Activated CD4-positive, alpha-beta memory T cell treated with anti-CD3 and anti-CD28 coated beads for 36 hours (primary cell): Measurements from ENCODE around the gene OR1F1. TPM values are rescaled to one million over a fixed set of nuclear protein-coding genes. Genes with fewer than 3 reads are reported as not detected.
"Not testable (repeated sequence)": the region's sequence is repeated elsewhere in the genome, so short reads cannot be mapped to it uniquely, and the experiment has no call there.

ENCODE experiments used
- CTCF ChIA-PET: fragments of 350-600 bp; sonication (Branson Sonifier 250); formaldehyde crosslinking; loops from one replicate; lab custom pipeline; 2021; ENCODE audit warnings: antibody characterized with exemption, inconsistent platforms; lab: Charles Lee
- POLR2A ChIA-PET: fragments of 350-600 bp; sonication (Branson Sonifier 250); formaldehyde crosslinking; loops from one replicate; lab custom pipeline; 2021; ENCODE audit warnings: antibody characterized with exemption; lab: Charles Lee
- DNase-seq: peaks from one replicate; pipeline ENCODE4 v3.0.0-alpha.2; 2020
- H3K27ac Mint-ChIP-seq: one replicate; pipeline ENCODE4 v1.8.0; 2021; ENCODE audit warnings: mixed read lengths
- H3K27me3 Mint-ChIP-seq: one replicate; pipeline ENCODE4 v1.8.0; 2021; ENCODE audit warnings: mixed read lengths
- H3K36me3 Mint-ChIP-seq: one replicate; pipeline ENCODE4 v1.8.0; 2021; ENCODE audit warnings: mixed read lengths
- H3K4me1 Mint-ChIP-seq: one replicate; pipeline ENCODE4 v1.8.0; 2021; ENCODE audit warnings: low read depth, mixed read lengths
- H3K4me3 Mint-ChIP-seq: one replicate; pipeline ENCODE4 v1.8.0; 2021; ENCODE audit warnings: mild to moderate bottlenecking, mixed read lengths
- H3K9me3 Mint-ChIP-seq: one replicate; pipeline ENCODE4 v1.8.0; 2021; ENCODE audit warnings: mixed read lengths
- intact Hi-C: fragments of 100-400 bp; cut with micrococcal nuclease; formaldehyde crosslinking; loops from one replicate; pipeline ENCODE4 v1.15.1; 2023
- total RNA-seq, 2 experiments: library from RNA; stranded (reverse); gene quantifications; one replicate each; pipeline ENCODE4 v1.2.3, GENCODE V29; 2021

Gene OR1F1
- not detected for total RNA-seq

- peaks cover 67% of the 10 kb centered on the region for H3K27me3 Mint-ChIP-seq
- ChIA-PET CTCF (interaction anchor here (1.1 kb wide), 1 partner anchor 156 kb away, joined by 3 read pairs; no protein-coding TSS in a partner anchor), POLR2A (interaction anchor here (0.6 kb wide), 1 partner anchor 28 kb away, joined by 3 read pairs; no protein-coding TSS in a partner anchor)
- peak; percentile 81 for DNase-seq
- H3K9me3 Mint-ChIP-seq: no peaks in the 10 kb centered on the region
- peaks cover 5% of the 10 kb centered on the region for H3K36me3 Mint-ChIP-seq
- peak within 1 kb of the TSS; percentile 69 for H3K4me3 Mint-ChIP-seq
- peak within 1 kb of the TSS; percentile 70 for H3K27ac Mint-ChIP-seq
- intact Hi-C loops: loop anchor here (2.0 to 5.0 kb wide), 3 partner anchors 13 to 314 kb away; partner anchors contain the start of genes CLUAP1 and ZNF263
- peaks cover 58% of the 10 kb centered on the region for H3K4me1 Mint-ChIP-seq
Measured at GRCh38 chr16:3187798-3188674, at the start of gene OR1F1. OR1F1 (plus strand) TSS chr16:3188204.

- Mint-ChIP-seq H3K4me1 (peaks cover 14% of the 10 kb centered on the region), H3K4me3 (no peak overlapping the region), H3K27me3 (no peaks in the 10 kb centered on the region), H3K36me3 (peaks cover 17% of the 10 kb centered on the region), H3K9me3 (no peaks in the 10 kb centered on the region), H3K27ac (no peak overlapping the region)
- intact Hi-C loops: no loop called here
- ChIA-PET CTCF (interaction anchor here (1.0 to 11.5 kb wide), 3 partner anchors 9 to 108 kb away, joined by 4 to 200 read pairs (median 19); no protein-coding TSS in a partner anchor), POLR2A (no interaction called here)
- DNase-seq: no peak
Measured at GRCh38 chr16:3138342-3138741, 49.7 kb upstream of the OR1F1 start.

- Mint-ChIP-seq H3K4me1 (peaks cover 13% of the 10 kb centered on the region), H3K9me3 (no peaks in the 10 kb centered on the region), H3K4me3 (no peak overlapping the region), H3K27ac (no peak overlapping the region), H3K27me3 (no peaks in the 10 kb centered on the region), H3K36me3 (peaks cover 17% of the 10 kb centered on the region)
- no peak for DNase-seq
- POLR2A ChIA-PET: no interaction called here
- intact Hi-C loops: no loop called here
- CTCF ChIA-PET: interaction anchor here (1.0 to 4.2 kb wide), 3 partner anchors 10 to 11 kb away, joined by 4 to 19 read pairs (median 7); no protein-coding TSS in a partner anchor
Measured at GRCh38 chr16:3138823-3139426, 49.1 kb upstream of the OR1F1 start.

GRCh38 chr16:3139561-3139960 is 48.4 kb upstream of the OR1F1 start:
- H3K4me3 Mint-ChIP-seq, H3K27me3 Mint-ChIP-seq, DNase-seq, H3K27ac Mint-ChIP-seq, H3K9me3 Mint-ChIP-seq, POLR2A ChIA-PET, intact Hi-C loops: not testable (repeated sequence)
- H3K36me3 Mint-ChIP-seq: peaks cover 17% of the 10 kb centered on the region
- peaks cover 13% of the 10 kb centered on the region for H3K4me1 Mint-ChIP-seq
- CTCF ChIA-PET: interaction anchor here (1.0 to 4.2 kb wide), 3 partner anchors 10 to 26 kb away, joined by 3 to 19 read pairs (median 7); no protein-coding TSS in a partner anchor

DNA sequence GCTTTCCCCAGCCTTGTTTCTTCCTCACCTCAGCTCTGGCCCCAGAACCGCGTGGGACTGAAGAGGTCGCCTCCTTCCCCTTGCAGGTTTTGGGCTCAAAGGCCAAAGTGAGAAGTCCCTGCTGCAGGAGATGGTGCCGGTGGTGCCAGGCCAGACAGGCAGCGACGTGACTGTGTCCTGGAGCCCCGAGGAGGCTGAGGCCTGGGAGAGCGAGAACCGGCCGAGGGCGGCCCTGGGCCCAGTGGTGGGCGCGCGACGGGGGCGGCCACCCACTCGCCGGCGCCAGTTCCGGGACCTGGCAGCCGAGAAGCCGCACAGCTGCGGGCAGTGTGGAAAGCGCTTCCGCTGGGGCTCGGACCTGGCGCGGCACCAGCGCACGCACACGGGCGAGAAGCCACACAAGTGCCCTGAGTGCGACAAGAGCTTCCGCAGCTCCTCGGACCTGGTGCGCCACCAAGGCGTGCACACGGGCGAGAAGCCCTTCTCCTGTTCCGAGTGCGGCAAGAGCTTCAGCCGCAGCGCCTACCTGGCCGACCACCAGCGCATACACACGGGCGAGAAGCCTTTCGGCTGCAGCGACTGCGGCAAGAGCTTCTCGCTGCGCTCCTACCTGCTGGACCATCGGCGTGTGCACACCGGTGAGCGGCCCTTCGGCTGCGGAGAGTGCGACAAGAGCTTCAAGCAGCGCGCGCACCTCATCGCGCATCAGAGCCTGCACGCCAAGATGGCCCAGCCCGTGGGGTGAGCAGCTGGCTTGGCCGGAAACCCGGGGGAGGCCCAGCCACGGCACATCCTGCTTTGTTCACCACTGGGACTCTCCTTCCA is 47.2 kb upstream of the OR1F1 start:
- intact Hi-C loops: no loop called here
- H3K4me1 Mint-ChIP-seq: peaks cover 9% of the 10 kb centered on the region
- H3K9me3 Mint-ChIP-seq: no peaks in the 10 kb centered on the region
- CTCF ChIA-PET: interaction anchor here (0.6 to 4.2 kb wide), 3 partner anchors 9 to 27 kb away, joined by 3 to 19 read pairs (median 7); no protein-coding TSS in a partner anchor
- peaks cover 17% of the 10 kb centered on the region for H3K36me3 Mint-ChIP-seq
- H3K27me3 Mint-ChIP-seq: no peaks in the 10 kb centered on the region
- no peak for DNase-seq
- no peak overlapping the region for H3K4me3 Mint-ChIP-seq
- no peak overlapping the region for H3K27ac Mint-ChIP-seq
- POLR2A ChIA-PET: no interaction called here

DNA sequence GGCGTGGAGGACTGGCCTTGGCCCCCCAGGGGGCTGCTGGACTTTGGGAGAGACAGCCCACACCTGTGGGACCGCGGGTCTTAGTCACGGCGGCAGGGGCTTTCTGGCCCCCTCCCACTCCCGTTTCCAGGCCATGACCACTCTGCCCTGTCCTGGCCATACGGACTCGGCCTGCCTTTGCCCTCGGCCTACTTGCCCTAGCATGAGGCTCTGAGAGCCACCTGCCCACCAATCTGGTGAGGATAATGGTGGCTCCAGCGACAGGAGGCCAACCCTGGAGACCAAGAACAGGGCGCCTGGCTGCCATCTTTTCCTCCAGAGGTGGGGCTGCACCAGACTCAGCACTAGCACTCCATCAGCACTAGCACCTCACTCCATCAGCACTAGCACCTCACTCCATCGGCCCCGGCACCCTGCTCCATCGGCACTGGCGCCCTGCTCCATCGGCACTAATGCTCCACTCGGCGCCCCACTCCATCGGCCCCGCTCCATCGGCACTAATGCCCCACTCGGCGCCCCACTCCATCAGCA is 46.2 kb upstream of the OR1F1 start:
- H3K27me3 Mint-ChIP-seq: no peaks in the 10 kb centered on the region
- POLR2A ChIA-PET: no interaction called here
- H3K27ac Mint-ChIP-seq: no peak overlapping the region
- no peak for DNase-seq
- peaks cover 17% of the 10 kb centered on the region for H3K36me3 Mint-ChIP-seq
- peaks cover 3% of the 10 kb centered on the region for H3K4me1 Mint-ChIP-seq
- CTCF ChIA-PET: interaction anchor here (0.6 to 4.2 kb wide), 3 partner anchors 12 to 40 kb away, joined by 3 to 19 read pairs (median 4); no protein-coding TSS in a partner anchor
- no peak overlapping the region for H3K4me3 Mint-ChIP-seq
- intact Hi-C loops: no loop called here
- no peaks in the 10 kb centered on the region for H3K9me3 Mint-ChIP-seq

- Mint-ChIP-seq H3K27me3 (no peaks in the 10 kb centered on the region), H3K27ac (no peak overlapping the region), H3K9me3 (no peaks in the 10 kb centered on the region), H3K36me3 (peaks cover 17% of the 10 kb centered on the region), H3K4me3 (no peak overlapping the region), H3K4me1 (no peaks in the 10 kb centered on the region)
- CTCF ChIA-PET: interaction anchor here (0.6 to 1.0 kb wide), 2 partner anchors 13 to 41 kb away, joined by 3 to 4 read pairs; no protein-coding TSS in a partner anchor
- no peak for DNase-seq
- intact Hi-C loops: no loop called here
- POLR2A ChIA-PET: no interaction called here
Measured at GRCh38 chr16:3142327-3142726, 45.7 kb upstream of the OR1F1 start.

GRCh38 chr16:3142770-3143169 is 45.2 kb upstream of the OR1F1 start:
- Mint-ChIP-seq H3K4me3 (no peak overlapping the region), H3K27ac (no peak overlapping the region), H3K4me1 (no peaks in the 10 kb centered on the region), H3K9me3 (no peaks in the 10 kb centered on the region), H3K36me3 (peaks cover 16% of the 10 kb centered on the region), H3K27me3 (no peaks in the 10 kb centered on the region)
- intact Hi-C loops: no loop called here
- ChIA-PET CTCF (interaction anchor here (1.0 kb wide), 1 partner anchor 13 kb away, joined by 4 read pairs; no protein-coding TSS in a partner anchor), POLR2A (no interaction called here)
- no peak for DNase-seq

DNA sequence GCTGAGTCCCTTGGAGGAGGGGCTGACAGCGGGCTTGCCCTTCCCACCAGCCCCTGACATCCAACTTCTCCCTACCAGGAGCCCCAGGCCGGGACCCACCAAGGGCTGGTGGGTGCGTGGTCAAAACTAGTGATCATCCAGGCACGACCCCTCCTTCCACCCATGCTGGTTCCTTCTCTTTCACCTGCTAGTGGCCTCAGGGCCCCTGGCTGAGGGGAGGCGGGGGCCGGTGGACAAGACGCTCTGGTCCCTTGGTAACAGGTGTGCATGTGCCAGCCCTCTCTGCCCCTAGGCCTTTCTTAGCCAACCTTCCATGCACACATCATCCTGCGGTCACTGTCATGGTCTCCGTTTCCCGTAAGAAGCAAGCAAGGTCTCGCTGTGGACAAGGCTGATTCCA is 44.8 kb upstream of the OR1F1 start:
- intact Hi-C loops: no loop called here
- POLR2A ChIA-PET: interaction anchor here (0.5 to 1.5 kb wide), 2 partner anchors 8 to 74 kb away, joined by 3 to 4 read pairs; partner anchors contain the start of gene ZNF213
- no peaks in the 10 kb centered on the region for H3K27me3 Mint-ChIP-seq
- no peaks in the 10 kb centered on the region for H3K9me3 Mint-ChIP-seq
- H3K4me1 Mint-ChIP-seq: no peaks in the 10 kb centered on the region
- H3K4me3 Mint-ChIP-seq: no peak overlapping the region
- peaks cover 12% of the 10 kb centered on the region for H3K36me3 Mint-ChIP-seq
- H3K27ac Mint-ChIP-seq: no peak overlapping the region
- DNase-seq: no peak
- CTCF ChIA-PET: interaction anchor here (0.6 to 0.8 kb wide), 3 partner anchors 14 to 114 kb away, joined by 3 read pairs; no protein-coding TSS in a partner anchor

DNA sequence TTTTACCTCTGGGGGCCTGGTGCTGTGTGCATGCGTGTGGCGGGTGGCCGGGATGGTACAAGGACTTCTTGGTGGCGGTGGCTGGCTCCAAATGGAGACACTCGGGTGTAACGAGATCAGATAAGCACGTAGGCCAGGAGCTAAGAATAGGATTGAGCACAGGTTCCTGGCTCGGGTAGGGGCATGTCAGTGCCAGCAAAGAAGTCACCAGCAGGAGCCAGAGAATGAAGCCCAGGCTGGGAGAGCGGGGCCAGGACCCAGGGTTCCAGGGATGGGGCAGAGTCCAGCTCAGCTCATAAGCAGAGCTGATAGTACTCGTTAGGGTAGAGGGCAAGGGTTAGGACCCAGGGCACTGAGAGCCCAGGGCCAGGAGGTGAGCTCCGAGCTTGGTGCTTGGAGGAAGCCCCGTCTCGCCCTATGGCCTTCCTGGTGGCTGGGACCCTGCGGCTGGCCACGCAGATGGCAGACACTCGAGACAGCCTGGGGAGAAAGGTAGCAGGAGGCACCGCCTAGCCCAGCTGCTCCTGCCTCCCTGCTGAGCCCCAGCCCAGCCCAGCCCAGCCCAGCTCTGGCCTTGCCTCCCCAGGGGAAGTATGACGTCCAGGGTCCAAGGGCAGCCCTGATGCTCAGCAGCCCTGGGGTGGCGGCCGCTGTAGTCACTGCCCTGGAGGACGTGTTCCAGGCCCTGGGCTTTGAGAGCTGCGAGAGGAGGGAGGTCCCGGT is 44.2 kb upstream of the OR1F1 start:
- intact Hi-C loops: no loop called here
- DNase-seq: no peak
- H3K36me3 Mint-ChIP-seq: peaks cover 12% of the 10 kb centered on the region
- CTCF ChIA-PET: interaction anchor here (0.6 to 0.8 kb wide), 3 partner anchors 15 to 114 kb away, joined by 3 read pairs; no protein-coding TSS in a partner anchor
- POLR2A ChIA-PET: interaction anchor here (0.5 to 1.5 kb wide), 2 partner anchors 9 to 74 kb away, joined by 3 to 4 read pairs; partner anchors contain the start of gene ZNF213
- H3K9me3 Mint-ChIP-seq: no peaks in the 10 kb centered on the region
- H3K27ac Mint-ChIP-seq: no peak overlapping the region
- H3K4me1 Mint-ChIP-seq: no peaks in the 10 kb centered on the region
- H3K27me3 Mint-ChIP-seq: no peaks in the 10 kb centered on the region
- no peak overlapping the region for H3K4me3 Mint-ChIP-seq
